GM12874 (cell line): Measurements from ENCODE around the gene OSBP.

Experiments used
- TF ChIP-seq, protein P1 (sequence below): IDR thresholded peaks from 2 replicates; pipeline ENCODE4 v1.5.1; 2011; ENCODE audit warnings: low read depth, mild to moderate bottlenecking, control low read depth, low read length, moderate library complexity; ENCODE audit not compliant: insufficient read depth

OSBP gene

DNA sequence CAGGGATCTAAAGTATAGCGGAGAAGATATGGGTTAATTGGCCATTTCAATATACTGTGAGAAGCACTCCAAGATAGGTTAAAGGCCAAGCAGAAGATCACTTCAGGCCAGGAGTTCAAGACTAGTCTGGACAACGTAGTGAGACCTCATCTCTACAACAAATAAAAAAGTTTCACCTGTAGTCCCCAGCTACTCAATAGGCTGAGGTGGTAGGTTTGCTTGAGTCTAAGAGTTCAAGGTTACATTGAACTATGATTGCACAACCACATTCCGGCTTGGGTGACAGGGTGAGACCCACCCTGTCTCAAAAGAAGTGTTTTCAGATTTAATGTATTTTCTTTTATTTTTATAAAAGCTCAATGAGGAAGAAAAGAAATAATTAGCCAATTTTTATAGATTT is 27.8 kb upstream of the OSBP start:
- TF ChIP-seq, protein P1, sequence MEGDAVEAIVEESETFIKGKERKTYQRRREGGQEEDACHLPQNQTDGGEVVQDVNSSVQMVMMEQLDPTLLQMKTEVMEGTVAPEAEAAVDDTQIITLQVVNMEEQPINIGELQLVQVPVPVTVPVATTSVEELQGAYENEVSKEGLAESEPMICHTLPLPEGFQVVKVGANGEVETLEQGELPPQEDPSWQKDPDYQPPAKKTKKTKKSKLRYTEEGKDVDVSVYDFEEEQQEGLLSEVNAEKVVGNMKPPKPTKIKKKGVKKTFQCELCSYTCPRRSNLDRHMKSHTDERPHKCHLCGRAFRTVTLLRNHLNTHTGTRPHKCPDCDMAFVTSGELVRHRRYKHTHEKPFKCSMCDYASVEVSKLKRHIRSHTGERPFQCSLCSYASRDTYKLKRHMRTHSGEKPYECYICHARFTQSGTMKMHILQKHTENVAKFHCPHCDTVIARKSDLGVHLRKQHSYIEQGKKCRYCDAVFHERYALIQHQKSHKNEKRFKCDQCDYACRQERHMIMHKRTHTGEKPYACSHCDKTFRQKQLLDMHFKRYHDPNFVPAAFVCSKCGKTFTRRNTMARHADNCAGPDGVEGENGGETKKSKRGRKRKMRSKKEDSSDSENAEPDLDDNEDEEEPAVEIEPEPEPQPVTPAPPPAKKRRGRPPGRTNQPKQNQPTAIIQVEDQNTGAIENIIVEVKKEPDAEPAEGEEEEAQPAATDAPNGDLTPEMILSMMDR: no peak

DNA sequence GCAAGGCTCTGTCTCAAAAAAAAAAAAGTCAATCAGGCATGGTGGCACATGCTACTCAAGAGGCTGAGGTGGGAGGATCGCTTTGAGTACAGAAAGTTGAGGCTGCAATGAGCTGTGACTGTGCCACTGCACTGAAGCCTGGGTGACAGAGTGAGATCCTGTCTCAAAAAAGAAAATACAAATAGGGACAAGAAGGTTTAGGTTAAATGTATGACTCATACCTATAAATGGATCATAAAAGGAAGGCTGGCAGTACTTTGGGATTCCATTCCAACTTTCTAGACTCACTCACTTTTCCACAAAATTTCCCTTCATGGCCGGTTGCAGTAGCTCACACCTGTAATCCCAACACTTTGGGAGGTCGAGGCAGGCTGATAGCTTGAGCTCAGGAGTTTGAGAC is 25.6 kb upstream of the OSBP start:
- TF ChIP-seq, protein P1: no peak

DNA sequence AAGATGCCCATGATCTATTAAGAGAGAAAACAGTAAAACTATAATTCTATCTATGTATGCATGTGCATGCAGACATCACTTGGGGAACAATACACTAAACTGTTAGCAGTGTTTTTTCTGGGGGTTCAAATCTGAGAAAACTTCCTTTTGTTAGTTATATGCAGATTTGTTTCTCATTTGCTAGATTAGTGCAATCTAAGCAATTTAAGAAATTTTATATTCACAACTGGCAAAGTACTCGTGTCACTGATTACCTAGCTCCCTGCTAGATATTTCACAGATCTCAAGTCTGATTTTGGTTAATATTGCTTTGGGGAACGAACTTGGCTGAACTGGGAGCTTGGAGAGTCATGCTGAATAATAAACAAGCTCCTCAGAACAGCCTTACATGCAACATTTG is 14.9 kb upstream of the OSBP start:
- TF ChIP-seq, protein P1: no peak

DNA sequence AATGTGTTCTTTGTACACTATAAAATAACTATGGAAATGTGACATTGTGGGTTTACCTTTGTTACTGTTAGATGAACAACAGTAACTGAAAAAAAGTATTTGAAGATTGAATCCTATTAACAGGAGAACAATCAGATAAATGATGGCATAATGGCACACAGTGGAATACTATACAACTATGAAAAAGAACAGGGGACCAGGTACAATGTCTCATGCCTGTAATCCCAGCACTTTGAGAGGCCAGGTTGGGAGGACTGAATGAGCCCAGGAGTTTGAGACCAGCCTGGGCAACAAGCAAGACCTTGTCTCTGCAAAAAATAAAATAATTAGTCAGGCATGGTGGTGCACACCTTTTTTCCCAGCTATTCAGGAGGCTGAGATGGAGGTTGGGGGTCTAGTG is 14.4 kb upstream of the OSBP start:
- TF ChIP-seq, protein P1: no peak

DNA sequence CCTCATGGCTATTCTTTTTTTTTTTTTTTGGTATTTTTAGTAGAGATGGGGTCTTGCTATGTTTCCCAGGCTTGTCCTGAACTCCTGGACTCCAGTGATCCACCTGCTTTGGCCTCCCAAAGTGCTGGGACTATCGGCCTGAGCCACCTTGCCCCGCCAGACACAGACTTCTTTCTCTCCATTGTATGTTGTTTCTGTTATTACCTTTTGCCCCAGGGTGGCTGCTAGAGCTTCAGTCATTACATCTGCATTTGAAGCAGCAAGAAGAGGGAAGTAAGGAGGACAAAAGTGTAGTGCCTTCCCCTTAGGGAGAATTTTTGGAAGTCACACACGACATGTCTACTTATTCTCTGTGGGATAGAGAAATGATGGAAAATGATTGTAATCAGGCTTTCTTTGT is 10.1 kb upstream of the OSBP start:
- TF ChIP-seq, protein P1: no peak

DNA sequence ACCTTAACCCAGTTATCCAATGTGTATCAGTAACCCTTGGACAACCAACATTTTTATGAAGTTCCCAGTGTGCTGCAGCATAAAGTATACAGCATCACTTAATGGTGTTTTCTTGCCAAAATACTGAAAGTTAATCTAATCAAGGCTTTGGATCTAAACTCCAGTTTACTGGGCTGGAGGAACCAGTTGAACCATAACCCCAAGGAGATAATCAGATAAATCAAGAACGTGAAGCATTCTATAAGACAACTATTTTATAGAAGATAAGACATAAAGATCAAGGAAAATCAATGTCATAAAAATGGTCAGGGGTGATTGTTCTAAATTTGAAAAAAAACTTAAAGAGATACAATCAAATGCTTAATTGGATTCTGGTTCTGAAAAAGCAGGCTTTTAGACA is 2.3 kb upstream of the OSBP start:
- TF ChIP-seq, protein P1: no peak

DNA sequence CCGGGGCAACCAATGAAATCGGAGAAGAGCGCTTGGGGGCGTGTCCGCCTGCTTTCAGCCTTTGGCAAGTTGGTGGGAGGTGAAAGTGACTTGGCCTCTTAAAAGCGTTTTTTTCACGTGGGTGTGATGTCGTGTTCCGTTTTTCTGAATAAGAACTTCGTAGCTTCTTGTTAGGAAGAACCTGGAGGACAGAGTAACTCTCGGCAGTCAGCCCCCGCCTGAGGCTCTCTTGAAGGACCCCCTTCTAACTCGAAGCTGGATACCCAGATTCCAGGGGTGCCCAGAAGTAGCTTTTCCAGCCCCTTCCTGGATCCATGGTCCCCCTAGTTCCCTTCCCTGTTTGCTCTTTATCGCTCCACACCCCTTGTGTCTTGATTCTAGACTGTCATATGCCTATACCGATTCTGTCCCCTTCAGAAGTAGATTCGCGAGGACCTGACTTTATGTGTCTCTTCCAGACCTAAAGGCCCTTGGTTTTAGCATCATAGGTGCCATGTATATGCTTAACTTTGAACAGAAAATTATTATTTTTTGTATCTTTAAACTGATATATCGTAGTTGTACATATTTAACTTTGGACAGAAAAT is 915 bp upstream of the OSBP start:
- TF ChIP-seq, protein P1: no peak
